ENCODE results near the gene ARHGAP33.
"Not testable (repeated sequence)": the region's sequence is repeated elsewhere in the genome, so short reads cannot be mapped to it uniquely, and the experiment has no call there.

Gene ARHGAP33

GRCh38 chr19:35836096-35836495 lies 60.7 kb downstream of the ARHGAP33 start:
- DNase-seq: not testable (repeated sequence)
